Activated naive CD8-positive, alpha-beta T cell (primary cell): ENCODE results near the gene TEF.
A peak's percentile ranks its signal among the peaks of the same experiment; 100 is the strongest.

Experiments
- H3K27ac Mint-ChIP-seq: one replicate; pipeline ENCODE4 v1.8.0; 2021; ENCODE audit warnings: mixed read lengths
- H3K27me3 Mint-ChIP-seq: one replicate; pipeline ENCODE4 v1.8.0; 2021; ENCODE audit warnings: mixed read lengths
- H3K36me3 Mint-ChIP-seq: one replicate; pipeline ENCODE4 v1.8.0; 2021; ENCODE audit warnings: mixed read lengths
- H3K4me1 Mint-ChIP-seq: one replicate; pipeline ENCODE4 v1.8.0; 2021; ENCODE audit warnings: low read depth, mixed read lengths
- H3K4me3 Mint-ChIP-seq: one replicate; pipeline ENCODE4 v1.8.0; 2021; ENCODE audit warnings: mild to moderate bottlenecking, mixed read lengths
- H3K9me3 Mint-ChIP-seq: one replicate; pipeline ENCODE4 v1.8.0; 2021; ENCODE audit warnings: low read depth, mixed read lengths

TEF gene

DNA sequence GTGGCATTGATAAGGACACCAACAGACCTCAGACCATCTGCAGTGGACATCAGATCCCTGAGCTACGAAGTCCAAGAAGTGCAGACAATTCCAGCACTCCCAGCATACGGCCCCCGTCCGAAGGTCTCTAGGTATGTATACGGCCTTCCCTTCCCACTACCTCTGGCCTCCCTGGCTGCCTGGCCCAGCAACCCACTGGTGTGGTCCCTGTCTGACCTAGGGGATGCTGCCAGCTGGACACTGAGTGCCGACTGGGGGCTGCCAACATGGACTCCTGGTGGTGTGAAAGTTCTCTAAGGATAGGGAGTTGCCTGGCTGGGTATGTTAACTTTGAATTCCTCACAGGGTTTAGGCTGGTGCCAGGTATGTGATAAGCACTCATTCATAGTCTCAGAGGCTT, 17.5 kb upstream of the TEF start:
- no peak overlapping the region for H3K27ac Mint-ChIP-seq
- H3K4me1 Mint-ChIP-seq, result peaks cover 5% of the 10 kb centered on the region
- no peaks in the 10 kb centered on the region for H3K27me3 Mint-ChIP-seq
- H3K9me3 Mint-ChIP-seq, result no peaks in the 10 kb centered on the region
- no peak overlapping the region for H3K4me3 Mint-ChIP-seq
- no peaks in the 10 kb centered on the region for H3K36me3 Mint-ChIP-seq

- Mint-ChIP-seq H3K4me3 (no peak overlapping the region), H3K27me3 (no peaks in the 10 kb centered on the region), H3K4me1 (peaks cover 5% of the 10 kb centered on the region), H3K9me3 (no peaks in the 10 kb centered on the region), H3K27ac (no peak overlapping the region), H3K36me3 (no peaks in the 10 kb centered on the region)
Measured at GRCh38 chr22:41364955-41365354, 16.8 kb upstream of the TEF start.

DNA sequence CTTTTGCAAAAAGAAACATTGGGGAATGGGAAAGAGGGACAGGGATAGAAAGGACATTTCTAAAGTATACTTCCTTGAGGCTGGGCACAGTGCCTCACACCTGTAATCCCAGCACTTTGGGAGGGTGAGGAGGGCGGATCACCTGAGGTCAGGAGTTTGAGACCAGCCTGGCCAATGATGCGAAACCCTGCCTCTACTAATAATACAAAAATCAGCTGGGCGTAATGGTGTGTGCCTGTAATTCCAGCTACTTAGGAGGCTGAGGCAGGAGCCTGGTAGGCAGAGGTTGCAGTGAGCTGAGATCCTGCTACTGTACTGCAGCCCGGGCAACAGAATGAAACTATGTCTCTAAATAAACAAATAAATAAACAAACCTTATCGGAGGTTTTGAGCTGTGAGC, 16.3 kb upstream of the TEF start:
- Mint-ChIP-seq H3K27me3 (no peaks in the 10 kb centered on the region), H3K4me1 (peaks cover 5% of the 10 kb centered on the region), H3K36me3 (no peaks in the 10 kb centered on the region), H3K9me3 (no peaks in the 10 kb centered on the region), H3K27ac (no peak overlapping the region), H3K4me3 (no peak overlapping the region)

GRCh38 chr22:41366323-41367029, 15.3 kb upstream of the TEF start:
- Mint-ChIP-seq H3K27ac (no peak overlapping the region), H3K9me3 (no peaks in the 10 kb centered on the region), H3K27me3 (no peaks in the 10 kb centered on the region), H3K4me1 (peaks cover 5% of the 10 kb centered on the region), H3K4me3 (no peak overlapping the region), H3K36me3 (no peaks in the 10 kb centered on the region)

GRCh38 chr22:41367039-41367679, 14.6 kb upstream of the TEF start:
- H3K27me3 Mint-ChIP-seq, result no peaks in the 10 kb centered on the region
- peaks cover 5% of the 10 kb centered on the region for H3K4me1 Mint-ChIP-seq
- no peak overlapping the region for H3K27ac Mint-ChIP-seq
- H3K36me3 Mint-ChIP-seq, result no peaks in the 10 kb centered on the region
- H3K4me3 Mint-ChIP-seq, result no peak overlapping the region
- no peaks in the 10 kb centered on the region for H3K9me3 Mint-ChIP-seq

GRCh38 chr22:41367680-41368542, 13.8 kb upstream of the TEF start:
- Mint-ChIP-seq H3K4me3 (no peak overlapping the region), H3K36me3 (no peaks in the 10 kb centered on the region), H3K9me3 (no peaks in the 10 kb centered on the region), H3K27ac (no peak overlapping the region), H3K27me3 (no peaks in the 10 kb centered on the region), H3K4me1 (peaks cover 5% of the 10 kb centered on the region)

DNA sequence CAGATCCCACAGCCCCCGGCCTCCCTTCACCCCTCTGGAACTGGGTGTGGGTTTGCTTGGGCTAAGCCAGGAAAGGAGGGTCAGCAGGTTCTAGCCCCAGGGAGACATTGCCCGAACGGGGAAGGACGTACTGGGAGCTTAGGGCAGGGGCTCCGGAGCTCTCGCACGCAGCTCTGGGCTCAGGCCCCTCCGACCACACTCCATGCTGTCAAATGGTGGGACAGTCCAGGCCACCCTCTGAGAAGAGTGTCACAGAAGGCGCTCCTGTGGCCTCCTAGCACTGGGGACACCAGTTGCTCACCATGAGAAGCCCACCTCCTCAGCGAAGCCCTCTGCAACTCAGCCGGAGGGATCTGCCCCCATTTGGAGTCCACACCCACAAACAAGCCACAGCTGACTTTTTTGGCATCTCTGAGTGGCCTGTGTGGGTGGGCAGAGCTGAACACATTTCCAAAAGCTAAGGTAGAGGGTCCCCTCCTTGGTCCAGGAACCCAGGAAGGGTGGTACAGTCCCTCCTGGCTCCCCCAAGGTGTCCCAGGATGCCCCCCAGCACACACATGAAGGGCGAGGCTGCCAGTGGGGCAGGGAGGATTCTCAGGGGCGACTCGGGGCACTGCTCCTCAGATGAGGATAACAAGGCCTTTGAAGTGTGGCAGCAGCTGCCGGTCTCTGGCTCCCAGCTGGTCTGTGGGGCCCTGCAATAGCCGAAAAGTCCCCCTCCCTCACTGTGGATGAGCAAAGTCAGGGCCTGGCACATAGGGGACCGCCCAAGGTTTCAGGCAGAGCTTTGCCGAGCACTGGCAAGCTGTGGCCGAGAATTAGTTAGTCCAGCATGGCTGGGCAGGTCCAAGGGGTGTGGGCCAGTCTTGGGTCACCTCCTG, 13.0 kb upstream of the TEF start:
- Mint-ChIP-seq H3K36me3 (no peaks in the 10 kb centered on the region), H3K4me1 (peaks cover 5% of the 10 kb centered on the region), H3K4me3 (no peak overlapping the region), H3K27ac (no peak overlapping the region), H3K27me3 (no peaks in the 10 kb centered on the region), H3K9me3 (no peaks in the 10 kb centered on the region)

DNA sequence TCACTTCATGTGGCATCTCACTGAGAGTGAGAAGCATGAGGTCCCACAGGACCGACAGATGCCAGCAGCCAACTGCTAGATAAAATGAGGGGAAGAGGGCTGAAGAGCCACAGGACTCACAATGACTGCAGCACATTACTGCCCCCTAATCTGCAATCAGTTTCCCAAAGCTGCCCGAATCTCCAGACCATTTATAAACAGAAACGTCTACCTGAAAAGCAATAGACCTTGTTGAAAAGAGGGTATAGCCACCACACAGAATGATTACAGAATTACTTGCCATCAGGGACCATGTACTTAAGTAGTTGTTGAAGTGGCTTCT, 12.4 kb upstream of the TEF start:
- H3K4me1 Mint-ChIP-seq, result peaks cover 5% of the 10 kb centered on the region
- H3K27me3 Mint-ChIP-seq, result no peaks in the 10 kb centered on the region
- no peak overlapping the region for H3K27ac Mint-ChIP-seq
- no peaks in the 10 kb centered on the region for H3K9me3 Mint-ChIP-seq
- no peak overlapping the region for H3K4me3 Mint-ChIP-seq
- no peaks in the 10 kb centered on the region for H3K36me3 Mint-ChIP-seq

GRCh38 chr22:41369837-41370236, 11.9 kb upstream of the TEF start:
- H3K4me1 Mint-ChIP-seq, result peaks cover 8% of the 10 kb centered on the region
- H3K9me3 Mint-ChIP-seq, result no peaks in the 10 kb centered on the region
- no peak overlapping the region for H3K27ac Mint-ChIP-seq
- H3K27me3 Mint-ChIP-seq, result no peaks in the 10 kb centered on the region
- H3K4me3 Mint-ChIP-seq, result no peak overlapping the region
- no peaks in the 10 kb centered on the region for H3K36me3 Mint-ChIP-seq

DNA sequence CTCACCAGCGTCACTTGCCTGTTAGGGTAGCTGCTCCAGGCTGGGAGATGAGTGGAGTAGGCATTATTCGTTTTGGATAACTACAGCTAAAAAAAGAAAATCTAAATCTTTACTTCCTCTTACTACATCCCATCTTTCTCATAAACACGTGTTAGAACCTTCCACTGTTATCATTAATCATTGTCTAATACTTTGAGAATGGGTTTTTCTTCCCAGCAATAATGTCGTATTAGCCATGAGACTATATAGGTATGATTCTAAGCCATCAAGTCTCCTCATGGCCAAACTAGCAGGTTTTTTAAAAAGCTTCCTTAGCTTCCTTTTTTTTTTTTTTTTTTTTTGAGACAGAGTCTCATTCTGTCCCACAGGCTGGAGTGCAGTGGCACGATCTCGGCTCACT, 3.9 kb upstream of the TEF start:
- peaks cover 11% of the 10 kb centered on the region for H3K4me1 Mint-ChIP-seq
- no peaks in the 10 kb centered on the region for H3K36me3 Mint-ChIP-seq
- H3K4me3 Mint-ChIP-seq, result no peak overlapping the region
- no peak overlapping the region for H3K27ac Mint-ChIP-seq
- H3K27me3 Mint-ChIP-seq, result no peaks in the 10 kb centered on the region
- no peaks in the 10 kb centered on the region for H3K9me3 Mint-ChIP-seq

- H3K36me3 Mint-ChIP-seq, result no peaks in the 10 kb centered on the region
- H3K4me3 Mint-ChIP-seq, result peak overlapping the region; percentile 70
- H3K27me3 Mint-ChIP-seq, result no peaks in the 10 kb centered on the region
- peaks cover 18% of the 10 kb centered on the region for H3K4me1 Mint-ChIP-seq
- H3K9me3 Mint-ChIP-seq, result no peaks in the 10 kb centered on the region
- H3K27ac Mint-ChIP-seq, result peak overlapping the region; percentile 75
Measured at GRCh38 chr22:41380993-41381328, 781 bp upstream of the TEF start.

- Mint-ChIP-seq H3K9me3 (no peaks in the 10 kb centered on the region), H3K27ac (peak overlapping the region; percentile 72), H3K4me1 (peaks cover 18% of the 10 kb centered on the region), H3K27me3 (no peaks in the 10 kb centered on the region), H3K36me3 (no peaks in the 10 kb centered on the region), H3K4me3 (peak overlapping the region; percentile 88)
Measured at GRCh38 chr22:41382098-41382578, 396 bp downstream of the TEF start.

GRCh38 chr22:41382610-41383009, 868 bp downstream of the TEF start:
- peak overlapping the region; percentile 72 for H3K27ac Mint-ChIP-seq

GRCh38 chr22:41383085-41383484, 1.3 kb downstream of the TEF start:
- peaks cover 18% of the 10 kb centered on the region for H3K4me1 Mint-ChIP-seq
- H3K27ac Mint-ChIP-seq, result peak overlapping the region; percentile 70
- no peaks in the 10 kb centered on the region for H3K9me3 Mint-ChIP-seq
- no peaks in the 10 kb centered on the region for H3K27me3 Mint-ChIP-seq
- H3K4me3 Mint-ChIP-seq, result peak overlapping the region; percentile 88
- no peaks in the 10 kb centered on the region for H3K36me3 Mint-ChIP-seq

More at GRCh38 chr22:41382610-41383009, 868 bp downstream of the TEF start:
- no peaks in the 10 kb centered on the region for H3K36me3 Mint-ChIP-seq
- H3K9me3 Mint-ChIP-seq, result no peaks in the 10 kb centered on the region
- H3K27me3 Mint-ChIP-seq, result no peaks in the 10 kb centered on the region
- peaks cover 18% of the 10 kb centered on the region for H3K4me1 Mint-ChIP-seq
- peak overlapping the region; percentile 88 for H3K4me3 Mint-ChIP-seq
